ENCODE measurements around the gene KIF23. TPM values are rescaled to one million over a fixed set of nuclear protein-coding genes. Genes with fewer than 3 reads are reported as not detected.

KIF23 gene
- total and polyA plus RNA-seq, 2 of the 4 experiments (the other 2 are of a cell fraction), result 37.7 to 56.1 TPM

DNA sequence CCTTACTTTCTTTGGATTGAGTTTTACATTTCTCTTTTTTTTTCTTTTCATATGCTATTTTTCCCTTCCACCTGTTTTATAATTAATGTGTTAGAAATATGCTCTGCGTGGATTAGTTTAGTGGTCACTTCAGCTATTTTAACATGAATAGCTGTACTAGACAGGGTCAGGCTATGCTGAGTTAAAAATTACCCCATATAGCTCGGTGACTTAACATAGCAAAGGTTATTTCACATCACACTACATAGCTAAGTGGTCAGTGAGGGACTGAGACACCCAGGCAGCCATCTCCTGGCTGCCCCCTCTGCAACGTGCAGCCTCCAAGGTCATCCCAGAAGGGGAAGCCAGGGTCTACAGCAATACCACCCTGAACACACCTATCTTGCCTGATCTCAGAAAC, 46.9 kb upstream of the KIF23 start:
- POLR2A ChIA-PET (ENCODE audit: unreplicated experiment), result interaction anchor here (0.7 kb wide), 1 partner anchor 22 kb away, joined by 4 read pairs; no protein-coding TSS in a partner anchor
- H3K9me1 ChIP-seq (ENCODE audit: insufficient read depth, low read length), result no peaks in the 10 kb centered on the region

More for the DNA sequence above, 46.9 kb upstream of the KIF23 start:
- Histone ChIP-seq H3K36me3 (ENCODE audit: control insufficient read depth, insufficient read depth, low read length) (no peaks in the 10 kb centered on the region), H4K8ac (ENCODE audit: low read depth in 2 of 2, low read length in 2 of 2) (no peak overlapping the region), H3K23ac (ENCODE audit: low read depth, low read length) (no peak overlapping the region), H2AFZ (replicated peaks; ENCODE audit: low read length, poor library complexity) (no peak overlapping the region), H3K4ac (ENCODE audit: low read depth, low read length) (no peak overlapping the region), H4K20me1 (ENCODE audit: insufficient read depth, low read length) (no peaks in the 10 kb centered on the region), H2BK20ac (ENCODE audit: low read depth, low read length) (no peak overlapping the region), H3K27ac (ENCODE audit: insufficient read depth, low read length) (no peak overlapping the region), H3K56ac (ENCODE audit: extremely low read depth, insufficient read depth, low read length) (no peak overlapping the region), H3K18ac (ENCODE audit: low read depth, low read length) (no peak overlapping the region), H3K4me1 (ENCODE audit: control insufficient read depth, insufficient read depth, low read length) (no peaks in the 10 kb centered on the region), H2AK9ac (replicated peaks; ENCODE audit: low read depth, low read length, poor library complexity) (no peak overlapping the region), H3K9ac (ENCODE audit: low read depth, low read length) (no peak overlapping the region), H3K9me3 (ENCODE audit: control insufficient read depth, insufficient read depth, low read length) (no peaks in the 10 kb centered on the region), H3K14ac (replicated peaks; ENCODE audit: low read depth, low read length) (no peak overlapping the region), H2BK15ac (ENCODE audit: low read depth, low read length) (no peak overlapping the region), H3K27me3 (ENCODE audit: control insufficient read depth, insufficient read depth, low read length) (no peaks in the 10 kb centered on the region), H2BK5ac (ENCODE audit: low read depth, low read length, poor library complexity, severe bottlenecking) (no peak overlapping the region), H4K5ac (ENCODE audit: low read depth, low read length) (no peak overlapping the region), H3K79me1 (ENCODE audit: low read depth in 1 of 2, low read length in 2 of 2) (no peaks in the 10 kb centered on the region), H2AK5ac (ENCODE audit: low read depth, low read length) (no peak overlapping the region), H2BK120ac (ENCODE audit: low read depth, low read length) (no peak overlapping the region), H4K91ac (ENCODE audit: insufficient read depth, low read depth, low read length) (no peak overlapping the region), H3K4me3 (ENCODE audit: insufficient read depth, low read depth, low read length) (no peak overlapping the region), H3K4me2 (ENCODE audit: low read depth, low read length) (no peak overlapping the region)
- intact Hi-C loops (cut with micrococcal nuclease), result no loop called here
- ATAC-seq (ENCODE audit: low read depth) (no peak), DNase-seq (no peak)
- in situ Hi-C loops (cut with MboI; ENCODE audit: low sequenced_read_pairs), result no loop called here
- no CpG with 5 or more reads among the region's 3 CpGs for WGBS, 2 experiments (ENCODE audit: extremely low coverage in 2 of 2, insufficient read length in 1 of 2)
- CTCF ChIA-PET, result no interaction called here
- TF ChIP-seq NFE2L2 (IDR thresholded peaks at IDR 0.05; ENCODE audit: low read depth, low read length) (no peak), RAD21 (IDR thresholded peaks at IDR 0.05; ENCODE audit: low read length) (no peak), MAZ (IDR thresholded peaks at IDR 0.05; ENCODE audit: borderline replicate concordance, low read depth, low read length) (no peak), RCOR1 (IDR thresholded peaks at IDR 0.05; ENCODE audit: insufficient replicate concordance, low read length) (no peak), FOS (IDR thresholded peaks at IDR 0.05; ENCODE audit: low read depth, low read length) (no peak), POLR2A (IDR thresholded peaks at IDR 0.05; ENCODE audit: low read depth, low read length) (no peak), CEBPB (IDR thresholded peaks at IDR 0.05; ENCODE audit: low read depth, low read length) (no peak)
- TF ChIP-seq, protein P1, sequence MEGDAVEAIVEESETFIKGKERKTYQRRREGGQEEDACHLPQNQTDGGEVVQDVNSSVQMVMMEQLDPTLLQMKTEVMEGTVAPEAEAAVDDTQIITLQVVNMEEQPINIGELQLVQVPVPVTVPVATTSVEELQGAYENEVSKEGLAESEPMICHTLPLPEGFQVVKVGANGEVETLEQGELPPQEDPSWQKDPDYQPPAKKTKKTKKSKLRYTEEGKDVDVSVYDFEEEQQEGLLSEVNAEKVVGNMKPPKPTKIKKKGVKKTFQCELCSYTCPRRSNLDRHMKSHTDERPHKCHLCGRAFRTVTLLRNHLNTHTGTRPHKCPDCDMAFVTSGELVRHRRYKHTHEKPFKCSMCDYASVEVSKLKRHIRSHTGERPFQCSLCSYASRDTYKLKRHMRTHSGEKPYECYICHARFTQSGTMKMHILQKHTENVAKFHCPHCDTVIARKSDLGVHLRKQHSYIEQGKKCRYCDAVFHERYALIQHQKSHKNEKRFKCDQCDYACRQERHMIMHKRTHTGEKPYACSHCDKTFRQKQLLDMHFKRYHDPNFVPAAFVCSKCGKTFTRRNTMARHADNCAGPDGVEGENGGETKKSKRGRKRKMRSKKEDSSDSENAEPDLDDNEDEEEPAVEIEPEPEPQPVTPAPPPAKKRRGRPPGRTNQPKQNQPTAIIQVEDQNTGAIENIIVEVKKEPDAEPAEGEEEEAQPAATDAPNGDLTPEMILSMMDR (conservative IDR thresholded peaks at IDR 0.05; ENCODE audit: low read depth, low read length), result no peak
- dilution Hi-C loops (cut with HindIII; ENCODE audit: low sequenced_read_pairs, unreplicated experiment), result no loop called here
- no TSS peak for BruUV-seq (replicated peaks)

All from IMR-90 (cell line).